HG02840 (cell line): ENCODE data around the gene CHMP3.
"Not testable (repeated sequence)": the region's sequence is repeated elsewhere in the genome, so short reads cannot be mapped to it uniquely, and the experiment has no call there.

Experiments used
- ATAC-seq: cut with Tn5 transposase; IDR thresholded peaks from one replicate; pipeline ENCODE4 v1.9.1; 2021; ENCODE audit warnings: mild to moderate bottlenecking, moderate library complexity, moderate number of reproducible peaks; ENCODE audit not compliant: unreplicated experiment, low FRiP score

The CHMP3 gene

GRCh38 chr2:86562922-86563649, at the start of gene CHMP3:
Gene CHMP3 (minus strand): TSS chr2:86563443. CDS start chr2:86563348, 95 bp downstream.
- peak; percentile 92 for ATAC-seq

- ATAC-seq: no peak
These were observed 47.6 kb upstream of the CHMP3 start for GRCh38 chr2:86610871-86611270.

DNA sequence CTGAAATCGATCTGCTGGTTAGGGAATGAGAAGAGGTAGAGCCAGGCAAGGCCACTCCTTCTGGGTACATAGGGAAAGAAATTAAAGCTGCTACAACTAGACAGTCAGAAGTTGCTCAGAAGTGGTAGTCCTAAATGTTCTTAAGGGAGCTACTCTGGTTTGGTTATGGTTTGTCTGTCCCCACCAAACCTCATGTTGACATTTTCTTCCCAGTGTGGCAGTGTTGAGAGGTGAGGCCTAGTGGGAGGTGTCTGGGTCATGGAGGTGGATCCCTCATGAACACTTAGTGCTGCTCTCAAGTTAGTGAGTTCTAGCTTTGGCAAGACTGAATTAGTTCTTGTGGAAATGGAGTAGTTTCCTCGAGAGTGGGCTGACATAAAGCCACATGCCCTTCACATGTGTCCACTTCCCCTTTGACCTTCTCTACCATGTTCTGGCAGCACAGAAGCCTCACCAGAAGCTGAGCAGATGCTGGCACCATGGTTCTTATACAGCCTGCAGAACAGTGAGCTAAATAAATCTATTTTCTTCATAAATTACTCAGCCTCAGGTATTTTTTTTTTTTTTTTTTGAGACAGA, 45.7 kb upstream of the CHMP3 start:
- ATAC-seq: no peak

DNA sequence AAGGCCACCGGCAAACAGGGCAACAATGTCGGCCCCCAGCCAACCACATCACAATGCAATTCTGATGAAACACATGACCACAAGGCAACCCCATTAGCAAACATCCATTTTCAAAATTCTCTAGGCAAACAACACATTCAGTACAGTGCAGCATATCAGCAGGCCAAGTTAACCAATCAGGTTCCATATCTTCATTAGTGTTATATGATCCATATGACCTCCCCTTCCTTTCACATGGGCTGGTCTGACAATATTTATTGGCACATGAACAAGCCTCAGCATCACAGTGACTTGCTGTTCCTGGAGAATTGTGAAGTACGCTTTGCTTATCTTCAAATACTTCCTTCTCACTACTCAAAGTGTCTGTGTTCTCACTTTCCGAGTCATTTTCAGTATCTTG, 40.7 kb upstream of the CHMP3 start:
- ATAC-seq: no peak

- ATAC-seq: no peak
These were observed 35.7 kb upstream of the CHMP3 start for GRCh38 chr2:86598966-86599365.

DNA sequence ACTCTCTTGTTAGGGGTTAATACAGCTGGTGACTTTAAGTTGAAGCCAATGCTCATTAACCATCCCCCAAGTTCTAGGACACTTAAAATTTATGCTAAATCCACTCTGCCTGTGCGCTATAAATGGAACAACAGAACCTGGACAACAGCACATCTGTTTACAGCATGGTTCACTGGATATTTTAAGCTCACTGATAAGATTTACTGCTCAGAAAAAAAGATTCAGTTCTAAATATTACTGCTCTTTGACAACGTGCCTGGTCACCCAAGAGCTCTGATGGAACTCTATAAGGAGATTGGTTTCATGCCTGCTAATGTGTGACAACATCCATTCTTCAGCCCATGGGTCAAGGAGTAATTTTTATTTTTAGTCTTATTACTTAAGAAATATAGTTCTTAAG, 32.9 kb upstream of the CHMP3 start:
- no peak for ATAC-seq

GRCh38 chr2:86593266-86593665, 30.0 kb upstream of the CHMP3 start:
- ATAC-seq: no peak

DNA sequence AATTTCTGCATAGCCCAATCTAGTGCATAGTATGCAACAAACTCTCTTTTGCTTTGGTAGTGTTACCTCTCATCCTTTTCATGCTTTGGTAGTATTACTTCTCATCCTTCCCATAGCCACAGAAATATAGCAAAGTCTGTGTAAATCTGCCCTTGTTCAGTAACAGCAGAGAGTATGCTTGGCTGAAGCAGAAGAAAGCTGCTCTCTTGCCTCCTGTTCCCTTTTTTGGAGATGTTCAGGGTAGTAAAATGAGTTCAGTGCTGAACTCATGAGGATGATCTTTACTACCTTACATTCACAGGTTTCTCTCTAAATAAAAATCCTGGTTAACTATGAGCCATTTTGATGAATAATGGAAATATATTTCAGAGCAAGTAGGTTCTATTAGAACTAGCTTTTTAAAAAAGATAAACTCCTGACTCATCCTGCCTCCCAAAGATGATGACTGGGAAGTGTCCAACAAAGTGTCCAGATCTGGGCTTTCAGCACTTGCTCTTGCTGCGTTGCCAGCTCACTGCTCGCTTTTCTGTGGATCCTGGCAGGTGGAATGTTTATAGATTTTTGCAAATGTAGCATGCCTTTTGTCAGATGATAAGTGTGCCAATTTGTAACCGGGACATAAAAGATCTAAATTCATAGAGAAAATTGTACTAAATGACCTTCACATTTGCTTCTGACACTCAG, 29.4 kb upstream of the CHMP3 start:
- no peak for ATAC-seq

- not testable (repeated sequence) for ATAC-seq
These were observed 26.5 kb upstream of the CHMP3 start for GRCh38 chr2:86589701-86590100.

- no peak for ATAC-seq
These were observed 21.1 kb upstream of the CHMP3 start for GRCh38 chr2:86584151-86584913.

DNA sequence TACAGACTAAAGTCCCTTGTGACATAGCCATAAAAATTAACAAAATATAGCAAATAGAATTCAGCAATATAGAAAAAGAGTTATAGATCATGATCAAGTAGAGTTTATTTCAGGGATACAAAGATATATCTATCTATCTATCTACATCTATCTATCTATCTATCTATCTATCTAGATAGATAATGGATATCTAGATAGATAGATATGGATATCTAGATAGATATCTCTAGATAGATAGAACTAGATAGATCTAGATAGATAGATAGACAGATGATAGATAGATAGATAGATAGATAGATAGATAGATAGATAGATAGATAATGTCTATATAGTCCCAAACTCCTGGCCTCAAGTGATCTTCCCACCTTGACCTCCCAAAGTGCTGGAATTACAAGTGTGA, 17.3 kb upstream of the CHMP3 start:
- ATAC-seq: no peak

DNA sequence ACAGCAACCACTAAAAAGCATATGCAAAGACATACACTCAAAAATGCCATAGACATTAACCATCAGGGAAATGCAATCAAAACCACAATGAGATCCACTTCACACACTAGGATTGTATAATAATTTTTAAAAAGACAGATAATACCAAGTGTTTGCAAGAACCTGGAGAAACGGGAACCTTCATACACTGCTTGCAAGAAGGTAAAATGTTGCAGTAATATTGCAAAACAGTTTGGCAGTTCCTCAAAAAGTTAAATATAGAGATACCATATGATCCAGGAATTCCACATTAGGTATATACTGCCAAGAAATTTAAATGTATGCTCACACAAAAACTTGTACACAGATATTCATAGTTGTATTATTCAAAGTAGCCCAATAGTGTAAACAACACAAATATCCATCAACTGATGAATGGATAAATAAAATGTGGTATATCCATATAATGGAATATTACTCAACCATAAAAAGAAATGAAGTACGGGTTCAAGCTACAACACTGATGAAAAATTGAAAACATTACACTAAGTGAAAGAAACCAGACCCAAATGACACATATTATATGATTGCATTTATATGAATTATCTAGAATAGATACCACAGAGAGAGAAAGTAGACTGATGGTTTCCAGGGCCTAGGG, 14.7 kb upstream of the CHMP3 start:
- ATAC-seq: no peak

GRCh38 chr2:86570059-86570458, 6.8 kb upstream of the CHMP3 start:
- ATAC-seq: no peak

DNA sequence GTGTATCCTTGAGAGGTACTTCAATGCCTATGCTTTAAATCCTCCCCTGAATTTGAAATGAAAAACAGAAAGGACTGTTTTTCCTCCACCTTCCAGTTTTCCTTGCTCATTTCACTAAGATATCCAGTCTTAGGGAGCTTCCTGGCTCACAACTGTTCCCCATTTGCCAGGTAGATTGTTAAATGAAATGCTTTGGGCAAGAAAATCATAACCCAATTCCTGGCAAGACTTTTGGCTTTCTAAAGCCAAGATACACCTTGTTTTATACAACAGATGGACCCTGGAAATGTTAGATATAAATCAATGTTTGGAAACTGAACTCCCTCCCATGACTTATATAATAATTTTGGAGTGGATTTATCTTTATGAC, 3.6 kb upstream of the CHMP3 start:
- no peak for ATAC-seq

DNA sequence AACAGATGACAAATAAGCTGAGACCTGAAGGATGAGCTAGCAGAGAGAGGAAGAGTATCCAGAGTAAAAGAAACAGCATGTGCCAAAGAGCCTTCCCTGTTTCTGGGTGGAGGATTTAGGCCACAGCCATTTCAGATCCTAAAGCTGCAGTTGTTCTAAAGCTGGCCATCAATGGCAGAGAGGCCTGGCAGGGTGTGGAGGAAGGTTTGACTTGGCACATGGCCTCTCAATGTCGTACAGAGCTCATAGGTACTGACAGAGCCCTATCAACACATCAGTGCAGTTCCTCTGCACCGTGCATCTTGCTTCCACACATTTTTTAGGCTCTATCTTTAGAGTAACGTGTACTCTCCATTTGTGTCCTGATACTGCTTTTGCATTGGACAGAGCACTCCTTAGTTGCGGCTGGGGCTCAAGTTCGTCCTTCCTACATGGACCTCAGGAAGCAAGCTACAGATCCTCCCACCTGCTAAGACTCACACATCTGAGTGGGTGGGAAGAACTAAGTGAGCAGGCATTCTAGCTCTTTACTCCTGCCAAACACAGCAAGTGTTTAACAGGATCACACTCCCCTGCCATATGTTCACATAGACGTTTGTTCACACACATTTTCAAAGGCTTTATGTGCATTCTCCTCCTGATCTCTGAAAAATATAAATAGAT, 3.0 kb upstream of the CHMP3 start:
- ATAC-seq: no peak

GRCh38 chr2:86563650-86564061, 413 bp upstream of the CHMP3 start:
- no peak for ATAC-seq

GRCh38 chr2:86562485-86562921, 740 bp downstream of the CHMP3 start:
- ATAC-seq: no peak

GRCh38 chr2:86557836-86558235, 5.4 kb downstream of the CHMP3 start:
- no peak for ATAC-seq

DNA sequence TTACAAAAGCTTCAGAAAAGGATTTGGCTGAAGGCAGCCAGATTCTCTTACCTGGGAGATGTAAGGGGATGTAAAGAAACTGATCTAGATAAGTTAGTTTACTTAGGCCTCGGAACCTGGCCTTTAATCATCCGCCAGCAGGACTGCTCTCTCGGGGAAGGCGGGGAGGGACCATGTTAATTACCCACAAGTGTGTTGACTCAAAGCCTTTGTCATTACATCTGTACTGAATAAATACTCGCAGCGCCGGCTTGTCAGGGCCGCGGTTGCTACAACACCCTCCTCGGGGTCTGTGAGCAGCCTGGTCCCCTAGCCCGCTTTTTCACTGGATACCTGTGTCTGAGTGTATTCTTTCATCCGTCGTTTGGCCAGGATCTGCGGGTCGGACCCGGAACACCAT, 6.7 kb downstream of the CHMP3 start:
- ATAC-seq: no peak

DNA sequence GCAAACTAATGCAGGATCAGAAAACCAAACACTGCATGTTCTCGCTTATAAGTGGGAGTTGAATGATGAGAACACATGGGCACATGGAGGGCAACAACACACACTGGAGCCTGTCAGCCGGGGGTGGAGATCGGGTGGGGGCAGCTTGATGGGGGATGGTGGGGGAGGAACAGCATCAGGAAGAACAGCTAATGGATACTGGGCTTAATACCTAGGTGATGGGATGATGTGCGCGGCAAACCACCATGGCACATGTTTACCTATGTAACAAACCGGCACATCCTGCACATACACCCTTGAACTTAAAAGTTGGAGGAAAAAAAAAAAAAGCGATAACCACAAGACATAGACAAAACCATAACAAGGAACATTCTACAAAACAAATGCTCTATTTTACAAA, 10.4 kb downstream of the CHMP3 start:
- no peak for ATAC-seq
